HG03095 (cell line): ENCODE results near the gene FAM24B.

Experiments
- ATAC-seq: cut with Tn5 transposase; IDR thresholded peaks from one replicate; pipeline ENCODE4 v1.9.1; 2021; ENCODE audit warnings: moderate library complexity; ENCODE audit not compliant: unreplicated experiment

Gene FAM24B

GRCh38 chr10:122828716-122829255, 50.6 kb downstream of the FAM24B start:
- ATAC-seq: no peak

GRCh38 chr10:122827302-122827701, 52.1 kb downstream of the FAM24B start:
- no peak for ATAC-seq

DNA sequence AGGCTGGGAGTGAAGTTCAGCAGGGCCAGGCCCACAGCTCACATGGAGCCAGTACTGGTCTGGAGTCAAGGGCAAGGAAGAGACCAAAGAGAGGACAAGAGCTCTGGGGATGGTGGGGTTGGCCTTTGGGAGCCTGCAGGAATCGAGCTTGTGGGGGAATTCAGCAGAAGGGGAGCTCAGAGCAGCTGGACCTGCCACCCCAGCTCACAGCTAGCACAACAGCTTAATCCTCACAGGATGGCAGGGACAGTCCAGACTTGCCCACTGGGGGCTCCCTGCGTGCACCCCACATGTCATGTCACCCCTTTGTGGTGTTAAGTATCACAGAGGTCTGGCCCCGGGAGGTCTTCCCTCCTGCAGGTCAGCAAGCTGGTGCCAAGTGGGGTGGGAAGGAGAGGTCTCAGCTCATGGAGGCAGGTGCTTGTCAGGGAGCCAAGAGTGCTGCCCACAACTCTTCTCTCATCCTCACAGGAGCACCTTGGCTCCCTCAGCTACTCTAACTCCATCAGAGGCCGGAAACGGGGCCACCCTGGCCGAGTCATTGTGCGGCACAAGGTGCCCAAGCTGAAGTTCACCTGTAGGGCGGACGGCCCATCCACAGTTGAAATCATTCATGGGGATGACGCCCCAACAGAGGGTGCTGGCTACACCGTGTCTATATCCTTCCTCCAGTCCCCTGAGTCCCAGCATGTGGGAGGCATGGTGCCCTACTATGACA, 56.2 kb downstream of the FAM24B start:
- no peak for ATAC-seq

GRCh38 chr10:122821808-122822207, 57.6 kb downstream of the FAM24B start:
- no peak for ATAC-seq

GRCh38 chr10:122815458-122815857, 63.9 kb downstream of the FAM24B start:
- ATAC-seq: no peak

- ATAC-seq: no peak
Observed at GRCh38 chr10:122814493-122814892, 64.9 kb downstream of the FAM24B start.

- ATAC-seq: no peak
Observed at GRCh38 chr10:122812751-122813150, 66.6 kb downstream of the FAM24B start.

DNA sequence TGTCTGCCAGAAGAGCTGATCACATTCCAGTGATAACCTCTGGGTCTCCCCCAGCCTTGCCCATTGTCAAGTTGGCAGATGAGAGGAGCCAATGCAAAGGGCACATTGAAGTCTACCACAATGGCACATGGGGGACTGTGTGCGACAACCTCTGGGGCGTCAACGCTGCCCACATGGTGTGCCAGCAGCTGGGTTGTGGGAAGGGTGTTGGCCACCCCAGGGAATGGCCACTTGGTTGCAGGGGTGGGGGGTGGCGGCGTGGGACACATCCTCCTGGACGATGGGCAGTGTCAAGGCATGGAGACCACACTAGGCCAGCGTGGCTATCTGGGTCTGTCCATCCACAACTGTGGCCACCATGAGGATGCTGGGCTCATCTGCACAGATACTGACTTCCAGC, 77.1 kb downstream of the FAM24B start:
- no peak for ATAC-seq
